NCI-H2107 treated with DMSO at 0.1 percent for 48 hours (cell line): ENCODE measurements around the gene USP35.

Experiments used
- DNase-seq: peaks from one replicate; lab custom pipeline; 2025; ENCODE audit not compliant: unreplicated experiment; lab: John Stamatoyannopoulos, UW

USP35 gene, protein sequence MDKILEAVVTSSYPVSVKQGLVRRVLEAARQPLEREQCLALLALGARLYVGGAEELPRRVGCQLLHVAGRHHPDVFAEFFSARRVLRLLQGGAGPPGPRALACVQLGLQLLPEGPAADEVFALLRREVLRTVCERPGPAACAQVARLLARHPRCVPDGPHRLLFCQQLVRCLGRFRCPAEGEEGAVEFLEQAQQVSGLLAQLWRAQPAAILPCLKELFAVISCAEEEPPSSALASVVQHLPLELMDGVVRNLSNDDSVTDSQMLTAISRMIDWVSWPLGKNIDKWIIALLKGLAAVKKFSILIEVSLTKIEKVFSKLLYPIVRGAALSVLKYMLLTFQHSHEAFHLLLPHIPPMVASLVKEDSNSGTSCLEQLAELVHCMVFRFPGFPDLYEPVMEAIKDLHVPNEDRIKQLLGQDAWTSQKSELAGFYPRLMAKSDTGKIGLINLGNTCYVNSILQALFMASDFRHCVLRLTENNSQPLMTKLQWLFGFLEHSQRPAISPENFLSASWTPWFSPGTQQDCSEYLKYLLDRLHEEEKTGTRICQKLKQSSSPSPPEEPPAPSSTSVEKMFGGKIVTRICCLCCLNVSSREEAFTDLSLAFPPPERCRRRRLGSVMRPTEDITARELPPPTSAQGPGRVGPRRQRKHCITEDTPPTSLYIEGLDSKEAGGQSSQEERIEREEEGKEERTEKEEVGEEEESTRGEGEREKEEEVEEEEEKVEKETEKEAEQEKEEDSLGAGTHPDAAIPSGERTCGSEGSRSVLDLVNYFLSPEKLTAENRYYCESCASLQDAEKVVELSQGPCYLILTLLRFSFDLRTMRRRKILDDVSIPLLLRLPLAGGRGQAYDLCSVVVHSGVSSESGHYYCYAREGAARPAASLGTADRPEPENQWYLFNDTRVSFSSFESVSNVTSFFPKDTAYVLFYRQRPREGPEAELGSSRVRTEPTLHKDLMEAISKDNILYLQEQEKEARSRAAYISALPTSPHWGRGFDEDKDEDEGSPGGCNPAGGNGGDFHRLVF

DNA sequence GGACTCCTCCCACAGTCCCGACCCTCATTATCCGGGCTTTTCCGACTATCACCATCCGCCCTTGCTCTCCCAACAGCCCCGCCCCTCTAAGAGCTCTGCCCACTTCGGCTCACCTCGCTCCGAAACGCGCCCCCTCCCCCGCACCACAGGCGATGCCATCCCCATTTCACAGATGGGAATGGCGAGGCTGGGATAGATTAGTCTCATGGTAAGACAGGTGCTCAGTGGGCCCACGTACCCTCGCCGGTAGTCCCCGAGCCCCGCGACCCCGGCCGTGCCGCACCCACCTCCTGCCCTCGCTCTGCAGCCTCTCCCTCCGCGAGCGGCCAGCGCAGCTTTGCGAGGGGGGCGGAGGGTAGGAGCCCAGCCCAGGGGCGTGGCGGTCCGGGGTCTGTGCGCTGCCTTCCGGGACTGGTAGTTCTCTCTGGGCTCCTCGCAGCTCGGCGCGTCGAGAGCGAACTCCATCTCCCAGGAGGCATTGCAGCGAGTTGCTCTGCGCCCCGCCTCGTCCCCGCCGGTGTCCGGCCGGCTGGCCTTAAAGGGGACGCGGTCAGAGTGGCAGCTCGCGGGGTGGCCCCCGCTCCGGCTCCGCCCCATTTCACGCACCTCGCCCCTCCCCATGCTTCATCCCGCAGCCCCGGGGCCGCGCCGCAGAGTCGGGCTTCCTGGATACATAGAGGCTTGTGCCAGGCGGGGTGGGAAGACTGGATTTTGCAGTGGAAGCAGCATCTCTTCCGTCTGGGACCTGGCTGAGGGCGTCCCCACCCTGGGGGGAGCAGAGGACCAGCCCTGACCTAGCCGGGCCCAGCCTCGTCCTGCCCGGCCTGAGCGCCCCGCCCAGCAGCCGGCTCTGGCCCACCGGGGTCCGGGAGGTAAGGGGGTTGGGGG lies at the start of gene USP35, which contains the start of gene KCTD21:
USP35 (plus strand) TSS at position 634 of the 888 bp plus-strand sequence. CDS start 7,327 bp downstream, outside the sequence.
KCTD21 (minus strand) TSS at position 341 of the 888 bp plus-strand sequence. CDS start 14,072 bp downstream, outside the sequence.
- DNase-seq = peak; percentile 77

DNA sequence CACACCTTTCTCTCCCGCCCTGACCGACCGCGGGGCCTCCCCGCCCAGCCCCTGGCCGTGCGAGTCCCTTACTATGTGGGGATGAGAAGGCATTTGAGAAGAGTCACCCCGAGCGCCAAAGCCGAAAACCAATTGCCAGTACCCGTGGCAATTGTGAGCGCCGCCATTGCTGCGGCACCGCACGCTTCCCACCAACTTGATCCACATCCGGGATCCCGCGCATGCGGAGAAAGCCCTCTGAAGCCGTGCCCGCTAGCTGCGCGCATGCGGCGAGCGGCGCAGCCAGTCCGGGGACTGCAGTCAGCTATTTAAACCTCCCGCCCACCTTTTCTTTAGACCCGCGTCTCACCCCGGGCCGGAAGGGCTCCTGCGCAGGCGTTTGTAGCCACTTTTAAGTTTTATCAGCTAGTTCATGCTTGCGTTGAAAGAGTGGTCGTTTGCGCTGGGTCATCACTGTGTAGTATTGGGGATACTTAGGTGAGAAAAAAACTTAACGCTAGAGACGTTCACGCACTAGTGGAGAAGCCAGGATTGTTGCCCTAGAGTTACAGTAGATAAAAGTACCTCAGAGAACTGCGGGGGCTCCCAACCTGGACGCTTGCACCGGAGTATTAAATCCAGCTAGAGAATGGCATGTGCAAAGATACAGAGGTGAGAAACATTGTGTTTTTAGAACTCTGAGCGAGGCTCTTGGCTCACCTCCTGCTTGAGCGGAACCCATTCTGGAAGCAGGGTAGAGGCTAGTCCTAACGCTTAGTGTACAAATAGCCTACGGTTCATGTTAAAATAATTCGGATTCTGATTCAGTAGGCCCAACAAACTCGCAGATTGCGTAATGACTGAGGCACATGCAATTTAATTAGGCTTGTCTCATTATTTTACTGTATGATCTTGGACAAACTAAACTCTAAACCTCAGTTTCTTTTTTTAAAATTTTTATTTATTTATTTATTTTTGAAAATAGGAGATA lies 49.0 kb upstream of the USP35 start, which contains the start of gene ALG8:
ALG8 (minus strand) TSS at position 205 of the 970 bp plus-strand sequence; CDS start at position 167, 38 bp downstream.
- DNase-seq = peak; percentile 78

DNA sequence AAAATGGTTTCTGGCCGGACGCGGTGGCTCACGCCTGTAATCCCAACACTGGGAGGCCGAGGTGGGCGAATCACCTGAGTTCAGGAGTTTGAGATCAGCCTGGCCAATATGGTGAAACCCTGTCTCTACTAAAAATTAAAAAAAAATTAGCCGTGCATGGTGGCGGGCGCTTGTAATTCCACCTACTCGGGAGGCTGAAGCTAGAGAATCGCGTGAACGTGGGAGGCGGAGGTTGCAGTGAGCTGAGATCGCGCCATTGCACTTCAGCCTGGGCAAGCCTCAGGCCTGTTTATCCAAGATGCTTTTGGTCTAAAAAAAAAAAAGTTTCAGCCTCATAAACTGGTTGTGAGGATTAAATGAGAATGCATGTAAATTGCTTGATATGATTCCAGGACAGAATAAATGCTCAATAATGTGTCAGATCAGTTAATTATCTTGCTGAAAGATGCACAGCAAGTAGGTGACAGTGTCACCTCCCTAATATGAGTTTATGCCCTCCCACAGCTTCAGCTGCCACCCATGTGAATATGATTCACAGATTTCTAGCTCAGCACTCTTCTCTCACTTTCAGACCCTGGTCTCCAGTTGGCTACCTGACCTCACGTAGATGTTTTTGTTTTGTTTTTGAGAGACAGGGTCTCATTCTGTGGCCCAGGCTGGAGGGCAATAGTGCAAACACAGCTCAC lies 48.2 kb upstream of the USP35 start:
- DNase-seq = no peak

DNA sequence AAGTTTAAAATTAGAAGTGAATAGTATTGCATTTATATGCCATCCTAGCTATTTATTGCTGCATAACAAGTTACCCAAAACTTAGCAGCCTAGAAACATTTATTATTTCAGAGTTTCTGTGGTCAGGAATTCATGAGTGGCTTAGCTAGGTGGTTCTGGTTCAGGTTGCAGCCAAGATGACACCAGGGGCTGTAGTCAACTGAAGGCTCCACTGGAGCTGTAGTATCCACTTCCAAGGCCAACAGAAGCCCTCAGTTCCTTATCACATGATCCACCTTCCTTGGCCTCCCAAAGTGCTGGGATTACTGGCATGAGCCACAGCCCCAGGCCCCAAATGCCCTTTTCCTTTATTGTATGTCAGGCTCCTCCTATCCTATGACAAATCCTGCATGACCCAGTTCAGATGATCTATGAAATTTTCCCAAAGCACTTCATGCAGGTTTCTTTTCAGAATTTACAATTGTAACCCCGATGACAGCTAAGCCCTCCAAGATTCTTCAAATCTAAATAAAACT lies 43.2 kb upstream of the USP35 start:
- no peak for DNase-seq

DNA sequence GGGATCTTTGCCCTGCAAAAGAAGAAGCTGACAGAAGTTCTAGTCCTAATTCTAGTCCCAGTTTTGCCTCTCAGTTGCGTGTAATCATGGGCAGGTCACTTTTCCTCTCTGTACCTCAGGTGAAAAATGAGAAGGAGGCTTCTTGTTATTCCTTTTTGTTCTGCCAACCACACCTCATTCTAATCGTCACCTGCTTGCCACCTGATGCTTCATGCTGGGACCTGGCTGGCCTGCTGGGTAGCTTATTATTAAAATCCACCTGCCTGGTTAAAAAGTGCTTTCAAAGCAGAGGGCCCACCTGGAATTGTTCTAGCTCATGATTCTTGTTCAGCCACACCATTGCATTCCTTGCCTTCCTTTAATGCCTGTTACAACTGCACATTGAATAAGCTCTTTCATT lies 40.9 kb upstream of the USP35 start:
- DNase-seq = peak; percentile 99

DNA sequence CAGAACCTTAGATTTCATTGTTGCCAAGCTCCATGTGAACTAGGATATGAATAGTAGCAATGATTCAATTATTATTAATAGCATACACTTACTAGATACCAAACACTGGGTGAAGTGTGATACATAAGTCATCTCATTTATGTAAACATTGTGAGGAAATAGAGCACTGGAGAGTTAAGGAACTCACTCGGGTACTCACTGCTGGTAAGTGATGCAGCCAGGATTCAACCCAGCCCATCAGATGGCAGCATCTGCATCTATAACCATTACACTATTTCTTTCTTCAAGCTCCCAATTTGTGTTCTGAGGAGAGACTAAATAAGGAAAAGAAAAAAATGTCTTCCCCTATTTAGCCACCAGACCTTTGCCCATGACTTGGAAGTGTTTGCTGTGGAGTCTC lies 39.1 kb upstream of the USP35 start:
- DNase-seq = peak; percentile 17

DNA sequence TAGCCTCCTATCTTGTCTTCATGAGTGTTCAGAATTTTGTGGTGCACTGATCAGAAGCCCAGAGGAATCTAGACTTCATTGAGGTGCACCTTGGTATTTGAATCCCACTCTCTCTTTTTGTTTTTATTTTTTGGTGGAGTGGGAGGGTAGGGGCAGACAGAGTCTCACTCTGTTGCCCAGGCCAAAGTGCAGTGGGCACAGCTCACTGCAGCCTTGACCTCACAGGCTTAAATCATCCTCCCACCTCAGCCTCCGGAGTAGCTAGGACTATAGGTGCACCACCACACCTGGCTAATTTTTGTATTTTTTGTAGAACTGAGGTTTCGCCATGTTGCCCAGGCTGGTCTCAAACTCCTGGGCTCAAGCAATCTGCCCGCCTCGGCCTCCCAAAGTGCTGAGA lies 38.4 kb upstream of the USP35 start:
- no peak for DNase-seq

DNA sequence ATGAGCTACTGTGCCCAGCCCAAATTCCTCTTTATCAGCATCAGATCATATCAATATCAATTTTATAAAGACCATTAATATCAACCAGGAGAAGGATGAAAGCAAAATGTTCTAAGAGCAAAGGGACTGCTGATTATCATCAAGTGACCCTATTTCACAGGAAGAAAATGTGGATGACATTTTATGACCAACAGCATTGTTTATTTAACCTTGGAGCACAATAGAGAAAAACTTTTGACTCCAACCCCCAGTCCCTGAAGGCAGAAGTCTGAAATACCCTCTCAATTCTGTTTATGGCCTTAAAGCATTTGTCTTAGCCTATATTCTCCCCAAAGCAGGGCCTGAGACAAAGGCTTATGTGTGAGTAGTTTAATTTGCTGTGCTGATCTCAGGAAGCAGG lies 38.0 kb upstream of the USP35 start:
- no peak for DNase-seq

DNA sequence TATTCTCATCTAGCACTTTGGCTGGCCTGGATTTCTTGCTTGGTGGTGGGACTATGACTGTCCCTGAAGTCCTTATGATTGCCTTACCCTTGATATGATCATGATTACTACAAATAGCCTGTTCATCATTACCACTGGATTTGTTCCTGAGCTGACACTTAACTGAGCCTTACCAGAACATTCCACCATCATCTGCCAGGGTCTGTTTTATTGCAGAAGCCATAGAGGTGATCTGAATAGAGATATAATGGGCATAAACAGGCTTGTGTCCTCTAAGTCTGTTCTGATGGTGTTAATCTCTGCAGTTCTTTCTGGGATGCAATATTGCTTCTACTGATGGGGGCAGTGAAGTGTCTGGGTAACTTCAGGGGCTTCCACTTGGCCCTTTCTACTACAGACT lies 36.9 kb upstream of the USP35 start:
- no peak for DNase-seq

DNA sequence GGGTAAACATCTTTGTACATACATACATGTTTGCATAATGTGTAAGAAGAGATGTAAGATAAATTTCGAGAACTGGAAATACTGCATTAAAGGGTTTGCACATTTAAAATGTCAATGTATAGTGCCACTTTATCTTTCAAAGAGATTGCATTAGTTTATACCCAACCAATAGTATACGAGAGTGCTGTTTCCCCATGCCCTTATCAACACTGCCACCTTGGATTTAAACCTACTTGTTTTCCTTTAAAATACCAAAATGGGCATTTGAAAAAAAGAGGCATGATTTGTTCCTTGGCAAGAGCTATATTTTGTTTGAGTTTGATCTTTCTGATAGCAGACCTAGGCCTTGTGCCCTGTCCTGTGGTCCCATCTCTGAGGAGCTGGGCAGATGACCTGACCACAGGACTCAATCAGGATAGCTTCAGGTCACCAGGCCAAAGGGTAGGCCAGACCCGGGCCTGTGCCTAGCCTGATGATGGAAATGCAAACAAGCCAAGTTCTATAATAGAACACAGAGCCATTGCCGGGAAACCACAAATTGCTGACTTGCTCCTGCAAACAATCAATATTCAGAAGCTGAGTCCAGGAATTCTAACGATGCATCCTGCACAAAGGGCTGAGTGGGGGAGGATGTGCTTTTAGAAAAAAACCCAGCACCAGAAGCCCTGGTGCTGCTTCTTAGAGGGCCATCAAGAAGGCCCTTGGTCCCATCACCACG lies 32.4 kb upstream of the USP35 start:
- DNase-seq = peak; percentile 41

DNA sequence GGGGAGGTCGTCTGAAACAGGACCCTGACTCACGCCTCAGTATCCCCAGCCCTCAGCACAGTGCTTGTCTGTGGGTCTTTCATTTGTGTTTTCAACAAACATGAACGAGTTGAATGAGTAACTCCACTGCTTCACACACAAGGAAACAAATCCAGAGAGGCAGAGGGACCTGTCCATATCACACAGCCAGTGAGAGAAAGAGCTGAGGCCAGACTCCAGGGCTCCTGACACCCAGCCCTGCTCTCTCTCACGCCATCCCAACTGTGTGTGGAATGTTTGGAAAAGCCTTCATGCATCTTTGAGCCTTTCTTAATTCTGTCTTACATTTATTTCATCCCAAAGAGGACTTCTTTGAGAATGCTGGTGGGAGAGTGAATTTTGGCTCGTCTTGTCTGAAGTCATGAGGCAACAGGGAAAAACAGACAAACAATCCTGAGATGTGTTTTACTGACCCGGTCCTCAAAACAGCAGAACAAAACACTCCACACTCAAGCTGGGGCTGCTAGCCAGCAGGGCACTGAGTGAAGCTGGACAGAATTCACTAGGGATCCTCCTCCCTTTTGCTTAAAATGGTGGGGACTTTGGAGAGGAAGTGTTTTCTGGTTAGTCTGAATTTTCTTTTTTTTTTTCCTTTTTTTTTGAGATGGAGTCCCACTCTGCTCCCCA lies 29.6 kb upstream of the USP35 start:
- no peak for DNase-seq

DNA sequence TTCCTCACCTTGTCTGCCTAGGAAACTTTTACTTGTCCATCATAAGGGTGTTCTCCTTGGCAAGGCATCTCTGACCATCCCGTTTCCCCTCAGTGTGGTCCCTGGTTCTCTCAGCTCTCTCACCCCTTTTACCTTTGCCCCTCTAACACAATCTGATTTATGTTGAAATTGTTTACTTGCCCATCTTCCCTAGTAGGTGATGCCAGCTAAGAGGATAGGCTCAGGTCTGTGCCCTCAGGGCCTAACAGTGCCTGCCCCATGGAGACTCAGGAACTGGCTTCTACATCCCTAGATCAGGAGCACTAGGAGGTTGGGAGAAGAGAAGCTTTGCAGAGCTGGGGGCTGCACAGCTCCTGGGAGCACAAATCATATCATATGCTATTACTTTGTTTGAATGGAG lies 28.2 kb upstream of the USP35 start:
- no peak for DNase-seq

DNA sequence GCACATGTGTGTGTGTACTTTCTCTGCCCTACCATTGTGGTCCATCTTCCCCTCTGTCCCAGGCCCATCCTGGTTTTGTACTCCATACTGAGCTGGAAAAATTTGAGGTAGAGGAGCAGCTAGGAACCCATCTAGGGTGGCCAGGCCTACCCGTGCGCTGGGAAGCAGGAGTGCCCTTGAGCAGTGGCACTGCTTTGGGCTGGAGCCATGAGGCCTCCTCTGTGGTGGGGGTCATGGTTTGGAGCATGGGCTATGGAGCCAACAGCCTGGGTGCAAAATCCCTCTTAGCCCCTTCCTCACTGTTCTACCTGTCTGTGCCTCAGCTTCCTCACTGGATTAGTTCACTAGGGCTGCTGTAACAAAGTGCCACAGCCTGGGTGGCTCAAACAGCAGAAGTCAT lies 27.4 kb upstream of the USP35 start:
- no peak for DNase-seq

DNA sequence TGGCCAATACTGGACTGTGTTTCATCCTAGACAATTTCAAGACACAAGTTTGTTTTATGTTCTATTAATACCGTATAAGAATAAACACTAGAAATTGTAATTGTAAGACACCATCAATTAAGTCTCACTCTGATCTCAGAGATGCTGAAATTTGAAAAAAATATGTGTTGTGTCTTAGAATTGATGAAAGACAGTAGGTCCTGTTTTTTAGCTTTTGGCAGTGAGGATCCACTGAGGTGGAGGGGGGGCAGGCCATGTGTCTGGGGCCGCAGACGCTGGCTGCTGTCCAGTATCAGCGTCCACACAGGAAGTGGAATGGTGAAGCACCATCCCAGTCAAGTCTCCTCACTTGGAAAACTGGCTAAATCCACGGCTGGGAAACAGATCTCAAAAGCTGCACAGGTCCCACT lies 26.8 kb upstream of the USP35 start:
- no peak for DNase-seq

DNA sequence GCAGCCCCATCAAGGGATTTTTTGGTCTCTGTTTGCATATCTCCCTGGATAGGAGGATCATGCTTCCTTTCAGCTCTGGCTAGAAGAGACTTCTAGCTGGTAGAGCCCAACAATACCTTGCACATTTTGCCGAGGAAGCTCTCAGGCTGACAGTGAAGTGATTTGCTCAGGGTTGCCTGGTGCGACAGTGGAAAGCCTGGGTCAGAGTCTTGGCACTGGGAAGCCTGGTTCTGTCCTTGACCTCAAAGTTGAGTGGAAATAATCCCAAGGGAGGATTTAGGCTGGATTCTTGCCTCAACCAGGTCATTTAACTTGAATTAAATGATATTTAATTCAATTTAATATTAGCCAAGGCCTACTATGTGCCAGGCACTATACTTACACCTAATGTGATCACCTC lies 24.9 kb upstream of the USP35 start:
- no peak for DNase-seq

DNA sequence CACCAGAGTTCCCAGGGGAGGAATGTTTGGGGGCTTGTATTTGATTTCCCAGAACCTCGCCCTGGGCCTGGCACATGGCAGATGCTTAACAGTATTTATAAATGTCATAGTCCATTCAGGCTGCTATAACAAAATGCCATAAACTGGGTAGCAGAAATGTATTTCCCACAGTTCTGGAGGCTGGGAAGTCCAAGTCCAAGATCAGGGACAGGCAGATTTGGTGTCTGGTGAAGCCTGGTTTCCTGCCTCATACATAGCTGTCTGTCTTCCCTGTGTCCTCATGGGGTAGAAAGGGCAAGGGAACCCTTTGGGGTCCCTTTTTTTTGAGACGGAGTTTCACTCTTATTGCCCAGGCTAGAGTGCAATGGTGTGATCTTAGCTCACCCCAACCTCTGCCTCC lies 24.2 kb upstream of the USP35 start:
- no peak for DNase-seq

DNA sequence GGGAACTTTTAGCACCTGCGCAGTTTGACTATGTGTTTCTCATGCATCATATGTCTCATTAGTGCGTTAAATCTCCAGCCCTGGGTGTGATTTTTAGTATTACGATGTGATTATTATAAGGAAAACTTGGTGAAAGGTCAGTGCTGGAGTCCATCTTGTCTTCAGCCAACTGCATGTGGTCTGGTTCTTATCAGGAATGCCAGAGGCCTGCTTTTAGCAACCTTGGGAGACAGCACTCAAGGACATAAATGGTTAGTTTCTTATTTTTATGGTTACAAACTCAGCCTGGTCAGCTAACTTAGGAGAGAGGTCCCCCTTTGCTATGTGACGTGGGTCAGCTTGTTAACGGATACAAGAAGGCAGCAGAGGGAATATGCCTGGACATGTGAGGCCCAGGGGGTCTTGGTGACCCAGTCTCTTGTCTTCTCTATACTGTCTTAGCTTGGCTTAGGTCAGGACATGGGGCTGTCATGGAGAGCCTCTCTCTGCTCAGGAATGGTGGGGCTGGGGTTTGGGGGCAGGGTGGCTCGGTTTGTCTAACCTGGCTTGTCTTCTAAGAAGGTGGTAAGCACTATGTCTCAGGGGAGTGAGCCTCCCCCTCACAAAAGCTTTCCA lies 21.8 kb upstream of the USP35 start:
- DNase-seq = no peak
